Measurements from ENCODE around the gene TES. TPM values are rescaled to one million over a fixed set of nuclear protein-coding genes. Genes with fewer than 3 reads are reported as not detected.
"Not testable (repeated sequence)": the region's sequence is repeated elsewhere in the genome, so short reads cannot be mapped to it uniquely, and the experiment has no call there.

TES gene
- total RNA-seq, 1 donor from 2014 or later = 62.7 TPM

GRCh38 chr7:116283595-116284204, 73.4 kb downstream of the TES start:
- DNase-seq (ENCODE audit: low read depth in 2 of 2) = no peak

DNA sequence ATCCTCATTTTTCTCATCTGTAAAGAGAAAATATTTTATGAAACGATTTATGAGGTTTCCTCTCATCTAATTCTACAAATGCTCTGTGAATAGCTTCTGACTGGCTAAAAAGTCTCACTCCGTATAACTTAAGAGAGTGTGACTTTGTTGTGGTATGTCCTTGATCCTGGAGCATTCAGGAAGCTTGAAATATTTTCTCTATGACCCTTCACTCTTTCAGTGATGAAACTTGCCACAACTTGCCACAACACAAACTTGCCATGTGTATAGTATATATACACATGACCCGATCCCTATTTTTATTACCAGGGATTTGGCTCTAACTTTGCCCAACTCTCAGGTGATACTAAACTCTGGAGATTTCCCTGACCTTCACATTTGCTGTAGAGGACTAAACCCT, 74.1 kb downstream of the TES start:
- DNase-seq (ENCODE audit: low read depth in 2 of 2) = no peak

- no peak for DNase-seq (ENCODE audit: low read depth in 2 of 2)
Measured at GRCh38 chr7:116285252-116285651, 74.9 kb downstream of the TES start.

- DNase-seq (ENCODE audit: low read depth in 2 of 2) = peak in 1 of 2 donors; percentile 67
Measured at GRCh38 chr7:116290740-116291139, 80.4 kb downstream of the TES start.

GRCh38 chr7:116291937-116292336, 81.6 kb downstream of the TES start:
- no peak for DNase-seq (ENCODE audit: low read depth in 2 of 2)

- DNase-seq (ENCODE audit: low read depth in 2 of 2) = no peak
Measured at GRCh38 chr7:116292381-116292780, 82.0 kb downstream of the TES start.

DNA sequence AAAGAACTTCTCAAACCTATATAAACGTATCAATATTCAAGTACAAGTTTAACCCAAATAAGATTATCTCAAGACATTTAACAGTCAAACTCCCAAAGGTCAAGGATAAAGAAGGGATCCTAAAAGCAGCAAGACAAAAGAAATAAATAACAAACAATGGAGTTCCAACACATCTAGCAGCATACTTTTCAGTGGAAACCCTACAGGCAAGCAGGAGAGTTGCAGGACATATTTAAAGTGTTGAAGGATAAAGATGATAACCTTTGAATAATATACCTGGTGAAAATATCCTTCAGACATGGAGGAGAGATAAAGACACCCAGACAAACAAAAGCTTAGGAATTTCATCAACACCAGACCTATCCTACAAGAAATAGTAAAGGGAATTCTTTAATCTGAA, 82.8 kb downstream of the TES start:
- DNase-seq (ENCODE audit: low read depth in 2 of 2) = no peak

DNA sequence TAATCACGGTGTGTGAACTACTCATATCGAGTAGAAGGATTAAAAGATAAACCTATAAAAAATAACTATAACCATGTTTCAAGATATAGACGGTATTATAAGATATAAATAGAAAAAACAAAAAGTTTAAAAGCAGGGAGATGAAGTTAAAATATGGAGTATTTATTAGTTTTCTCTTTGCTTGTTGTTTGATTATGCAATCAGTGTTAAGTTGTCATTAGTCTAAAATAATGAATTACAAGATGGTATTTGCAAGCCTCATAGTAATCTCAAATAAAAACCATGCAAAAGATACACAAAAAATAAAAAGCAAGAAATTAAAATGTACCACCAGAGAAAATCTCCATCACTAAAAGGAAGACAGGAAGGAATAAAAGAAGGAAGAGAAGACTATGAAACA, 83.3 kb downstream of the TES start:
- DNase-seq (ENCODE audit: low read depth in 2 of 2) = no peak

DNA sequence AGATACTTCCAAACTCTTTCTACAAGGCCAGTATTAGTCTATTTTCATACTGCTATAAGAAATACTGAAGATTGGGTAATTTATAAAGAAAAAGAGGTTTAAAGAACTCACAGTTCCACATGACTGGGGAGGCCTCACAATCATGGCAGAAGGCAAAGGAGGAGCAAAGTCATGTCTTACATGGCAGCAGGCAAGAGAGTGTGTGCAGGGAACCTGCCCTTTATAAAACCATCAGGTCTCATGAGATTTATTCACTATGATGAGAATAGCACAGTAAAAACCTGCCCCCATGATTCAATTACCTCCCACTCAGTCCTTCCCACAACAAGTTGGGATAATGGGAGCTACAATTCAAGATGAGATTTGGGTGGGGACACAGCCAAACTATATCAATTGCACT, 85.6 kb downstream of the TES start:
- not testable (repeated sequence) for DNase-seq (ENCODE audit: low read depth in 2 of 2)

GRCh38 chr7:116298055-116298454, 87.7 kb downstream of the TES start:
- DNase-seq (ENCODE audit: low read depth in 2 of 2) = no peak

DNA sequence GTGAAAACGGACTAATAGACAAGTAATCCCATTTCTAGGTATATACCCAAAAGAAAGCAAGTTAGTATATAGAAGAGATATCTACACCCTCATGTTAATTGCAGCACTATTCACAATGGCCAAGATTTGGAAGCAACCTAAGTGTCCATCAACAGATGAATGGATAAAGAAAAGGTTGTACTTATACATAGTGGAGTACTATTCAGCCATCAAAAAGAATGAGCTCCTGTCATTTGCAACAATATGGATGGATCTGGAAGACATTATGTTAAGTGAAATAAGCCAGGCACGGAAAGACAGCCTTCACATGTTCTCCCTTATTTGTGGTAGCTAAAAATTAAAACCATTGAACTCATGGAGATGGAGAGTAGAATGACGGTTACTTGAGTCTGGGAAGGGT, 88.2 kb downstream of the TES start:
- DNase-seq (ENCODE audit: low read depth in 2 of 2) = no peak

GRCh38 chr7:116305485-116306408, 95.4 kb downstream of the TES start:
- DNase-seq (ENCODE audit: low read depth in 2 of 2) = no peak

- no peak for DNase-seq (ENCODE audit: low read depth in 2 of 2)
Measured at GRCh38 chr7:116306409-116307048, 96.2 kb downstream of the TES start.

GRCh38 chr7:116307253-116307652, 96.9 kb downstream of the TES start:
- no peak for DNase-seq (ENCODE audit: low read depth in 2 of 2)

Other genes with a start within 250 kb of the TES start
- gene TFEC, start 179.8 kb upstream of the TES start, total RNA-seq = 0.20 and 1.3 TPM in 2 replicates